Measurements from ENCODE around the gene SEMA3F.

SEMA3F gene

GRCh38 chr3:50169858-50170257 lies 14.7 kb downstream of the SEMA3F start:
- no peak for DNase-seq (ENCODE audit: low read depth in 1 of 2, low spot score in 1 of 2)
- Histone ChIP-seq H3K27ac (replicated peaks) (no peak overlapping the region), H3K4me3 (replicated peaks; ENCODE audit: insufficient read depth, low read length) (no peak overlapping the region), H3K27me3 (ENCODE audit: insufficient read depth, poor library complexity, severe bottlenecking) (peaks cover 2% of the 10 kb centered on the region)
- TF ChIP-seq GABPA (IDR thresholded peaks at IDR 0.05; ENCODE audit: low read depth): no peak
- no peak for TF ChIP-seq REST (IDR thresholded peaks at IDR 0.05; ENCODE audit: insufficient replicate concordance, low read depth)
- no peak for TF ChIP-seq CTCF (IDR thresholded peaks at IDR 0.05; ENCODE audit: insufficient read depth, low read length)
- TF ChIP-seq POLR2AphosphoS5 (IDR thresholded peaks at IDR 0.05; ENCODE audit: low read depth): no peak
- TF ChIP-seq SPI1 (IDR thresholded peaks at IDR 0.05; ENCODE audit: borderline replicate concordance, low read depth): no peak

- Histone ChIP-seq H3K4me3 (replicated peaks; ENCODE audit: insufficient read depth, low read length) (no peak overlapping the region), H3K27me3 (ENCODE audit: insufficient read depth, poor library complexity, severe bottlenecking) (no peaks in the 10 kb centered on the region), H3K27ac (replicated peaks) (no peak overlapping the region)
- no peak for DNase-seq (ENCODE audit: low read depth in 1 of 2, low spot score in 1 of 2)
- no peak for TF ChIP-seq GABPA (IDR thresholded peaks at IDR 0.05; ENCODE audit: low read depth)
- no peak for TF ChIP-seq SPI1 (IDR thresholded peaks at IDR 0.05; ENCODE audit: borderline replicate concordance, low read depth)
- TF ChIP-seq REST (IDR thresholded peaks at IDR 0.05; ENCODE audit: insufficient replicate concordance, low read depth): no peak
- no peak for TF ChIP-seq CTCF (IDR thresholded peaks at IDR 0.05; ENCODE audit: insufficient read depth, low read length)
- no peak for TF ChIP-seq POLR2AphosphoS5 (IDR thresholded peaks at IDR 0.05; ENCODE audit: low read depth)
These were observed 15.6 kb downstream of the SEMA3F start for GRCh38 chr3:50170689-50171088.

- H3K27ac ChIP-seq (replicated peaks): no peak overlapping the region
- H3K27me3 ChIP-seq (ENCODE audit: insufficient read depth, poor library complexity, severe bottlenecking): no peaks in the 10 kb centered on the region
- H3K4me3 ChIP-seq (replicated peaks; ENCODE audit: insufficient read depth, low read length): no peak overlapping the region
- no peak for DNase-seq (ENCODE audit: low read depth in 1 of 2, low spot score in 1 of 2)
- no peak for TF ChIP-seq CTCF (IDR thresholded peaks at IDR 0.05; ENCODE audit: insufficient read depth, low read length)
- no peak for TF ChIP-seq GABPA (IDR thresholded peaks at IDR 0.05; ENCODE audit: low read depth)
- no peak for TF ChIP-seq SPI1 (IDR thresholded peaks at IDR 0.05; ENCODE audit: borderline replicate concordance, low read depth)
- no peak for TF ChIP-seq POLR2AphosphoS5 (IDR thresholded peaks at IDR 0.05; ENCODE audit: low read depth)
- no peak for TF ChIP-seq REST (IDR thresholded peaks at IDR 0.05; ENCODE audit: insufficient replicate concordance, low read depth)
These were observed 16.6 kb downstream of the SEMA3F start for GRCh38 chr3:50171540-50172301.
